HG02870 (cell line): ENCODE measurements around the gene ARHGEF28.

Source experiments
- ATAC-seq: cut with Tn5 transposase; IDR thresholded peaks from one replicate; pipeline ENCODE4 v1.9.1; 2021; ENCODE audit warnings: mild to moderate bottlenecking, moderate library complexity; ENCODE audit not compliant: unreplicated experiment

The ARHGEF28 gene

DNA sequence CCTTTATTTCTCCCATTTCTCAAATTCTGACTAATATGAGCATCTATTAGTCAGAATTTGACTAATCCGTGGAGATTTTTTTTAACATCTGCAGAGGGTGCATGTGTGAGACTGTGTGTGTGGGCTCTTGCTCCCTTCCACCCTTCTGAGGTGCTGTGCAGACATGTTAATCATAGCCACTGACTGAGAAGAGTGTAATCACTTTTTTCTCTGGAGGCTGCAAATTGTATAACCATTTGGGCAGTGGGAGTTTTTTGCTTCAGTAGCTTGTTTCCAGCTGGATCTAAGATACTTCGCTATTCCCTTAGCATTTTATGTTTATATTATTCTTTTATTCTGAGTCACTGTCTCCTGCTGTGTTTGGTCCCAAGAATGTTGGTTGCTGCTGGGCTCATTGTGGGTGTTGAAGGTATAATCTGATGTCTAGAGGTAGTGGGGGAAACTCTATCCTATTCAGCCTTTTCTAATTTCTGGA lies 66.2 kb downstream of the ARHGEF28 start:
- ATAC-seq: peak; percentile 37

DNA sequence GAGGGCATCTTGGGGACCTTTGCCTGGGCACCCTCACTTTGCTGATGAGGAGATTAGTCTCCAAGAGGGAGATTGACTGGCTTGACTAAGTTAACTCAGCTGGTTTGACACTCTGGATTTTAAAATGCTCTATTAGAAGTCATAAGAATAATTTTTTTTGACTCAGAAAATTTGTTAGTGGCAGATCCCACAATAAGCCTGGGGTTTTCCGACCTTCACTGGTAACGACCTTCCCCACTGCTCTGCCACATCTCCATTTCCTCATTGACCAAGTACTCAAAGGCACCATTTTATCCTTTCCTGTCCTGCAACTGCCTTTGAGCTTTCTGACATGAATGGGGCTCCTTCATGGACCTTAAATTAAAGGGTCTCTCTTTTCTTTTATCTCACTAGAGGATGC lies 67.0 kb downstream of the ARHGEF28 start:
- ATAC-seq: no peak

GRCh38 chr5:73693573-73694061 lies 67.6 kb downstream of the ARHGEF28 start:
- no peak for ATAC-seq

DNA sequence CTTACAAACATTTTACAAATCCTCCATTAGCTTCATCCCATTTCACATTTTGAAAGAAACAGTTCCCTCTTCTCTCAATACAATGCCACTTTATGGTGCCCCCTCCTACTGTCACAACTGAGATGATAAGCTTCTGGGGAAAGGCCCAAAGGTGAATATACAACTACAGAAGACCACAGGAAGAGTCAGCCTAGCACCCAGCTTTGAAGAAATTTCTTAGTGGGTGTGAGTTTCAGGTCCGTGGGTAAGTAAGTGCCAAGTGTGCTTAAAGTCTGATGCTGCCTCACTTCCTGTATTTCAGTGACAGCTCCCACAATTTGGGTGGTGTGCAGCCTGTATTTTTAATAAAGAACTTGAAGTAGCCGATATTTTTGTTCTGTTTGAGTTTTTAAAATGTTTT lies 68.1 kb downstream of the ARHGEF28 start:
- peak; percentile 46 for ATAC-seq

DNA sequence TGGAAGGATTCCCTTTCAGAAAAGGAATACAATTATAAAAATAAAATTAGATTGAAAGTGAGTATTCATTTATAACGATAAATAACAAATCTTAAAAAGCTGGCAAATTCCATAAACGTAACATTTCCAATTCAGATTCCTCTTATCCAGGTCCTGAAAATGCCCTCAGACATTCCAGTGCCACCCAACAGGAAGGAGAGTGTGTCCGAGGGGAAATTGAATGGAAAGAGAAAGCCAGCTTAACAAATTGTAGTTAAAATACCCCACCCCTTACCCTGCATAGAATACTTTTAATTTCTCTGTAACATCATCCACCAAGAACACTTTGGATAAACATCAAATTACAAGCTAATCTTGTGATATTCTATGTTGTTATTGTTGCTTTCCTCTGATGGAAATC lies 72.0 kb downstream of the ARHGEF28 start:
- no peak for ATAC-seq

DNA sequence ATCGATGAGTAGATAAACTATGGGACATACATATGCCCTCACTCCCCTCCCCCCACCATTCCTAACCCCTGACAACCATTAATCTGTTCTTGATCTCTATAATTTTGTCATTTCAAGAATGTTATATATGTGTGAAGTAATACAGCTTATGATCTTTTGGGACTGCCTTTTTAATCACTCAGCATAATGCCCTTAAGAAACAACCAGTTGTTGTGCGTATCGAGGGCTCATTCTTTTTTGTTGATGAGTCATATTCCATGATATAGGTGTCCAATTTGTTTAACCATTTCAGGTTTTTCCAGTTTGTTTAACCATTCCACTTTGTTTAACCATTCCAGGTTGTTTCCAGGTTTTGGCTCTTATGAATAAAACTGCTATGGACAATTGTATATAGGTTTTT lies 75.6 kb downstream of the ARHGEF28 start:
- no peak for ATAC-seq

DNA sequence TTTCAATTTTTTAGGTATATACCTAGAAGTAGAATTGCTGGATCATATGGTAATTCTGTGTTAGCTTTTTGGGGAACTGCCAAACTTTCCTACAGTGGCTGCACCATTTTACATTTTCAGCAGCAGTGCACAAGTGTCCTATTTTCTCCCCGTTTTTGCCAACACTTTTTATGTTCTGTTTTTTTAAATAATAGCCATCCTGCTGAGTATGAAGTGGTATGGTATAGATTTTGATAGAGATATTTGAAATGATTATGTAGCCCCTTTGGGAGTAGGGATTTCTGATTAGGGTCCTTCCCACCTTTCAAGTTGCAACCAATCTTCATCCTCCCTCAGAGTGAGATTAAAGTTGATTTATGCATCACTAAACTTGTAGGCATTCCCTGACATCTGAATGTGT lies 76.5 kb downstream of the ARHGEF28 start:
- no peak for ATAC-seq

GRCh38 chr5:73702951-73703350 lies 77.0 kb downstream of the ARHGEF28 start:
- no peak for ATAC-seq

- no peak for ATAC-seq
These were observed 79.4 kb downstream of the ARHGEF28 start for GRCh38 chr5:73705364-73705763.

DNA sequence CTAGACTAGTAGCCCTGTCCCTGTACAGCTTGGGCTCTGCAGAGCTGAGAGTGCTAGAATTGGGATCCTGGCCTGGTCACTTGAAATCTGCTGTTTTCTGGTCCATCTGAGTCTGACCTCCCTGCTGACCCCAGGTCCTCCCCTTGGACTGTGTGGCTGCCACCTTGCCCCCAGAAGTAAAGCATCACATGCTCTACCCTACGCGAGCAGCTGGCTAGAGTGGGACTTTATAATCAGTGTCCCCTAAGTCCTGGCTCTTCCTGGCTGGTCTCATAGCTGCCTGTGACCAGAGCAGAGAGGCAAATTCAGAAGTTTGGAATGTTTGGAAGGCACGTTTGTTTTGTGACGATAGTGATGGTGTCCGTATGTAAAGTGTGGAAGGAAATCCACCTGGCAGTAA lies 81.0 kb downstream of the ARHGEF28 start:
- no peak for ATAC-seq

DNA sequence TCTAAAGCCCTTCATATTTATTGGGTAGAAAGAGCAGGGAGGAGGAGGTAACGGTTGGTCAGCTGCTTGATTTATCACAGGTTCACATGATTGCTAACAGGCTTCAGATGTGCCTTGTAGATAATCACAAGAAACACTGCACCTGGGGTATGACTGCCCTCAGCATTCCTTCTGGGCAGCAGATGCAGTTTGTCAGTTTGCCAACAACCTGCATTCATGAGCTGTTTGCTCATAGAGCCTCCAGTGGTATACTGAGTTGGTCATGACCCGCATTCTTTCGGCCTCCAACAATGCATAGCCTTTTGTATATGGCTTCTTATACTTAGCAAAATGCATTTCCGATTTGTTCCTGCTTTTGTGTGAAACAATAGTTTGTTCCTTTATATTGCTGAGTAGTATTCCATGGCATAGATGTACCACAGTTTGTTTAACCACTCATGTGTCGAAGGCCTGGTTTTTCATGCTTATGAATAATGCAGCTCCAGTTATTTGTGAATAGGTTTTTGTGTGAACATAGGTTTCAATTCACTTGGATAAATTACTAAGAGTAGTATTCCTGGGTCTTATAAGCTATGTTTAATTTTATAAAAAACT lies 83.6 kb downstream of the ARHGEF28 start:
- no peak for ATAC-seq

- ATAC-seq: no peak
These were observed 90.3 kb downstream of the ARHGEF28 start for GRCh38 chr5:73716284-73716808.

DNA sequence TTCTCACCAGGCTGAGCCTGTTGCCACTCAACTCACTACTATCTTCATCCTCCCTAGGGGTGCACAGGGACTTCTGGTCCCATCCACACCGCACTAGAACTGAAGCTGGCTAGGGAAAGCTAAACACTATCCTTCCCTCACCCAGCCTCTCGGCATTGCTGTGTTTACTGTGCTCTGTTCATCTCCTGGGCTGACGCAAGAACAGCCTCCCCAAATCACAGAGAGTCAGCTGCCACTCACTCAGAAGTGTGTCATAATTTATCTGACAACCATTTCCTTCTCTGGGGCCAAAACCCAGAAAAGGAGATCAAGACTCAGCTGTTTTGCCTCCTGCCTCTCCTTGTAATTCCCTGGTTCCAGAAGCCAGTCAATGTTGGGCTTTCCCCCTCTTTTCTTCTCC lies 92.8 kb downstream of the ARHGEF28 start:
- ATAC-seq: no peak

DNA sequence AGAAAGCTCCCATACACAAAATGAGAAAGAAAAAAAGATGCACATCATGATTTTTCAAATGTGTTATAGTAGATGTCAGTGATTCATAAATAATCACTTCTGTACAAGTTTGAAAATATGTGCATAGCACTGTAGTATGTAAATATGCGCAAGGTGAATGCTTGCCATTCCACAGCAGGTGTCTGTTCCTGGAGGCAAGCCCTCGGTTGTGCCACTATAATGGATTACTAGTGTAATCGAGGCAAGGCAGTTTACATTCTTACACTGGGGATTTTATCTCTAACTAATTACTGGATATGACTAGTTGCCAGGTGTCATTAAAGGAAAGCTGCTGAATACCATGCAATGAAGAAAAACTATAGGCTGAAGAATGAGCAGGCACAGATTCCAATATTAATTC lies 93.6 kb downstream of the ARHGEF28 start:
- no peak for ATAC-seq

DNA sequence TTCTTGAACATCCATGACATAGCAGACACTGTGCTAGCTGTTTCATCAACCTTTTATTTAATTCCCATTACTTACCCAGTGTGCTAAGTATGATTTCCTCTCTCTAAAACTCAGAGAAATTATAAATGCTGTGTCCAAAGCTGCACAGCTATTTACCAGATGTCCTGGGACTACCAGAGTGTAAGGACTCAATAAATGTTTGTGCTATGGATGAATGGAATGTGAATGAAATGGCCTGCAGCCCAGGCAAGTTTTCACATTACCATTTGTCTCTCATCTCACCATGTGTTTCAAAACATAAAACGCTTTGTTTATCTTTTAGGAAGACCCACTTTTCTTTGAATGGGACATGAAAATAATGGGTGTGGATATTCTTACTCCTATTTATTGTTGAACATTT lies 96.2 kb downstream of the ARHGEF28 start:
- no peak for ATAC-seq

- no peak for ATAC-seq
These were observed 100.1 kb downstream of the ARHGEF28 start for GRCh38 chr5:73726071-73726470.

DNA sequence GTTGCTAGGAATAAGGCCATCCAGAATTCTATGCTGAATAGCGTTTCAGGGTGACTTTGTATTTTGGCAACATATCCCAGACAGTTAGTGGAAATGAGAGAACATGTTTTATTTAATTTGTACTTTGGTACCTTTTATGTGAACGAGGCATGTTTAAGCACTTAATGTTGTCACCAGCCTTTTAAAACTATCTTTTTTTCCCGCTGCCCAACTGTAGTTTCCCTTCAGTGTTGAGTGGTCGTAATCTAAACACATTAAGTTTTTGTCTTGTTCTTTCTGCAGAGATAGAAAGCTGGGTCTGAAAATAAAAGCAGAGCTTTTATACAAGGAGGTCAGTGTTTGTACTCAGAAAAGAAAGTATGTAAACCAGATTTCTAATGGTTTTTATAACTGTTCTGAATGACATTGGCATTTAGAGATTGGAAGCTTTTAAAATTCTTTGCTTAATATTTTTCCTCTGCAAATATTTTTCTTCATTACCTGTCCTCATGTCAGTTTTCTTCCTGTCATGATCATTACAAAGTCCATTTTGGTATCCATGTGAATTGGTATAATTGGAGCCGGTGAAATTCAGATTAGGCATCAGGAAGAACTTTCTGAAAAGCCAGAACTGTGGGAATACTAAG lies 100.7 kb downstream of the ARHGEF28 start:
- ATAC-seq: no peak

DNA sequence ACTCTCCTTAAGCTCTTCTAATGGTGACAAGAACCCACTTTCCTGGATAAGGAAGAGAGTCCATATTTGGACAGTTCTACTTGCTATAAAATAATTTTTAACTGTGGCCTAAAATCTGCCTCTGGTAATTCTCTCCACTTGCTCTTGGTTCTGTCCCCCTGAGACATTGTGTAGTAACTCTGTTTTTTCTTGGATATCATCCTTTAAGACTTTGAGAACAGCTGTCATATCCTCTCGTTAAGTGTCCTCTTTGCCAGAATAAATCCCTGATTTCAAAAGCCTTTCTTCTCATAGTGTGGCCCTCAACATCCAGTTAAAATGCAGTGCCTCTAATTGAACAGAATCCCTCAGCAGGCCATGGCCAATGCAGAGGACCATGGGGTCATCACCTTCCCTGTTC lies 101.5 kb downstream of the ARHGEF28 start:
- no peak for ATAC-seq

DNA sequence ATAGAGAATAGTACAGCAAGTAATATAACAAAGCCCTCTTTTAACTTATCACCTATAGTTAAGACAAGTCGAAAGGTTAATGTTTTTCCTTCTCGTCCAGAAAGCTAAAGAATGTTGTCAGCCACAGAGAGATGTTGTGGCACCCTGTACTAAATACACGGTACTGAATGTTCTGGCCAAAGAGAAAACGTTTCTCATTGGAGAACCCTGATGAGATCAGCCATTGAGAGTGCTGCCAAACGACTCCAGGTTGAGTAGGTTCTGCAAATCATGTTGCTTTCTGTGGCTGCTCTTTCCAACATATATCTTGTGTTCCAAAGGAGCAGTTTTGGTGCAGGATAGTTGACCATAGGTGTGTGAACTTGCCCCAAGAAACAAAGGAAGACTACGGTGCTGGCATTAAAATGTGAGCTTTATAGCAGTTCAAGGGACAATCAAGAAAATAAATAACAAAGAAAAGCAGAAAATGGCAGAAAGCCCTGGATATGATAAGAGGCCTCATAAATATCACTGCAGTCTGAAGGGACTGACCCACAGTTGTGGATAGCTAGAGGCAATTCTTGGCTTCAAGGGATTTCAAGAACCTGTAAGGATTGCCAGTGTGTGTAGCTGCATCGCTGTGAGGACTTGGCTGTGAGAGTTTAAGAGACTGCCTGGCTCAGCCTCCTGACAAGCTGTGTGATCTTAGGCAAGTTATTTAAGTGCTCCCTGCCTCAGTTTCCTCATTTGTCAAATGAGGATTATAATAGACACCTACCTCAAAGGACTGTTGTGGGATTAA lies 102.7 kb downstream of the ARHGEF28 start:
- no peak for ATAC-seq

DNA sequence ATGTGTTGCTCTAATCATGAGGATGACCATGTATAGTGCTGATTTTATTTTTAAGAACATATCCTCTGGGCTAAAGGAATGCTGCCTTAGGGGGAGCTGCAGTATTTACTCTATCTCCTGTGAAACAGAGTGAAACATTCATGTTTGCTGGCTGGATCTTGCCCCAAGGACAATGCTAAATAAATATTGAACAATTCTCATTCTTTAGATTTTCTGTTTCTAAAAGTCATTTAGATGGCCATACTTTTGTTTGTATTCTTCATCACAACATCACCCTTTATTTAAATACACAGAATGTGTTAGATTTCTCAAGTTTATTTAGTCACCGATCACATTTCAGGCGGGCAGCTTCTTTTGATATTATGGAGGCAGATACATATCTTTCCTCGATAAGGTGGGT lies 103.3 kb downstream of the ARHGEF28 start:
- ATAC-seq: no peak

- no peak for ATAC-seq
These were observed 106.0 kb downstream of the ARHGEF28 start for GRCh38 chr5:73732045-73732444.

- no peak for ATAC-seq
These were observed 107.2 kb downstream of the ARHGEF28 start for GRCh38 chr5:73733219-73733618.
